SK-N-SH treated with all-trans-retinoic acid at 6 μM for 48 hours (cell line): Measurements from ENCODE around the gene GRK5.

Source experiments
- ARNTL ChIP-seq: fragments of 450-650 bp; formaldehyde crosslinking; IDR thresholded peaks from 2 replicates; pipeline ENCODE4 v1.5.0; 2020; ENCODE audit warnings: low read depth, mild to moderate bottlenecking, moderate library complexity, borderline replicate concordance
- ESRRG ChIP-seq: fragments of 250-450 bp; sonication (Bioruptor Pico); IDR thresholded peaks from 2 replicates; pipeline ENCODE4 v1.6.1; 2021; ENCODE audit warnings: mild to moderate bottlenecking
- PATZ1 ChIP-seq: fragments of 250-450 bp; sonication (Bioruptor Pico); IDR thresholded peaks from 2 replicates; pipeline ENCODE4 v1.8.0; 2020; ENCODE audit warnings: mild to moderate bottlenecking, moderate library complexity, borderline replicate concordance
- ZFP30 ChIP-seq: fragments of 450-650 bp; formaldehyde crosslinking; IDR thresholded peaks from 2 replicates; pipeline ENCODE4 v1.5.0; 2022; ENCODE audit warnings: mild to moderate bottlenecking, moderate library complexity

DNA sequence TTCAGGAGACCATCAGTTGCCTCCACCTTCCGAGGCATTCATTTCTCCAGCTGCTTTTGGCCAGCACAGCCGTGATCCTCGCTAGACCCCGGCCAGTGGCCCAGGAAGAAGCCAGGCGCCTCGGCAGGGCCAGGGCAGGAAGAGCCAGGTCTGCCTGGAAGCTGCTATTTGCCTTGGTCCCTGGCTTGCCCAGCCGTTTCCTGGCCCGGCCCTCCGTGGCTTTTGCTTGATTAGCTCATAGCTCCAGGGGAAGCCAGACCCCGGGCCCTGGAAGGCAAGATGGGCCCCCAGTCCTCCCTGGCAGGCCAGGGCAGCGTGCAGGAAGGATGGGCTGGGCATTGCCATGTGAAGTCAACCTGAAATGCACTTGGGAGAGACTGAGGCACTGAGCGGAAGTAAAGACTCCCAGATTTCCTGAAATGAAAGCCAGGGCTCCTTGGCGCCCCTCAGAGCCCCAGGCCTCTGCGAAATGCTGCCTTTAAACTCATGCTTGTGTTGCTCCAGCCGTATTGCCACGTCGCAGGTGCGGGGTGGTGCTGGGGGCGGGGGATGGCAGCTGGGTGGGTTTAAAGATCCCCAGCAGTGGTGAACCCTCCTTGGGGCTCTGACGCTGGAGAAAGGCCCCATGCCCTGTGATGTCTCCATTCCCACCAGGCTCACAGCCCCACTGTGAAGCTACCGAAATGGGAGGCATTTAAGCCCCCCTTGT lies 160.6 kb downstream of the GRK5 start:
- TF ChIP-seq PATZ1 (no peak), ESRRG (no peak), ZFP30 (CRISPR knock-in tag) (no peak), ARNTL (CRISPR knock-in tag) (no peak)
